Endothelial cell of umbilical vein (primary cell): Measurements from ENCODE around the gene RASAL2. TPM values are rescaled to one million over a fixed set of nuclear protein-coding genes. Genes with fewer than 3 reads are reported as not detected.

Experiments
- BruUV-seq: library from RNA; stranded (reverse); fragments of 400-500 nt; replicated peaks from 2 replicates; lab custom pipeline; 2021; lab: Mats Ljungman, UMichigan
- CTCF ChIA-PET: fragments of 300-600, 350-600 bp; sonication (Branson Sonifier 250); formaldehyde crosslinking; loops from one replicate; lab custom pipeline; 2021; ENCODE audit warnings: antibody characterized with exemption, inconsistent platforms; lab: Charles Lee
- POLR2A ChIA-PET: fragments of 300-600, 350-600 bp; sonication (Branson Sonifier 250); formaldehyde crosslinking; loops from one replicate; lab custom pipeline; 2021; ENCODE audit warnings: antibody characterized with exemption, inconsistent platforms; lab: Charles Lee
- DNase-seq: peaks from one replicate; pipeline ENCODE4 v3.0.0-alpha.2; 2011; ENCODE audit warnings: low read depth, low spot score
- FAIRE-seq: peaks from 2 replicates; lab custom pipeline; 2011; peaks lifted over from hg19 to GRCh38; lab: Jason Lieb, UNC
- H2AFZ ChIP-seq: 2 replicates; pipeline ENCODE4 v1.6.0; 2012; ENCODE audit warnings: low read depth, low read length, control low read depth, inconsistent platforms
- H3K27ac ChIP-seq: 2 replicates; pipeline ENCODE4 v1.5.1; 2011; ENCODE audit warnings: low read depth, mild to moderate bottlenecking, control low read depth, low read length, moderate library complexity; ENCODE audit not compliant: insufficient read depth
- H3K27me3 ChIP-seq, 2 experiments: 2 replicates each; pipeline versions ENCODE4 v1.6.0 to v1.6.1; 2011; ENCODE audit warnings: low read length in 2 of 2, mixed read lengths in 1 of 2; ENCODE audit not compliant: control insufficient read depth in 2 of 2, insufficient read depth in 2 of 2
- H3K36me3 ChIP-seq, 2 experiments: 2 replicates in 1 of 2; 3 replicates in 1 of 2; pipeline ENCODE4 v1.5.1; 2011; ENCODE audit warnings: low read length in 2 of 2, mild to moderate bottlenecking in 1 of 2, moderate library complexity in 1 of 2; ENCODE audit not compliant: control insufficient read depth in 2 of 2, insufficient read depth in 2 of 2; ENCODE audit errors: extremely low read depth in 1 of 2
- H3K4me1 ChIP-seq: 3 replicates; pipeline ENCODE4 v1.5.1; 2011; ENCODE audit warnings: mild to moderate bottlenecking, low read length; ENCODE audit not compliant: control insufficient read depth, insufficient read depth; ENCODE audit errors: extremely low read depth
- H3K4me2 ChIP-seq: 2 replicates; pipeline ENCODE4 v1.6.1; 2011; ENCODE audit warnings: low read length, control low read depth, mixed read lengths; ENCODE audit not compliant: insufficient read depth
- H3K4me3 ChIP-seq, 3 experiments: fragments of 200-600 bp in 1 of 3; sonication (generic), shearing (Covaris generic) in 1 of 3; replicated peaks in 1 of 3; 2 replicates each; pipeline ENCODE4 v1.5.1; 2011 to 2016; ENCODE audit warnings: control low read depth in 3 of 3, low read length in 3 of 3, mild to moderate bottlenecking in 2 of 3, inconsistent platforms in 1 of 3, low read depth in 1 of 3, moderate library complexity in 1 of 3; ENCODE audit not compliant: insufficient read depth in 1 of 3
- H3K79me2 ChIP-seq: 2 replicates; pipeline ENCODE4 v1.6.0; 2012; ENCODE audit warnings: low read length, inconsistent platforms; ENCODE audit not compliant: control insufficient read depth, insufficient read depth
- H3K9ac ChIP-seq: replicated peaks from 2 replicates; pipeline ENCODE3; 2011; ENCODE audit warnings: low read length, control low read depth; ENCODE audit not compliant: insufficient read depth; ENCODE audit errors: extremely low read depth
- H3K9me1 ChIP-seq: replicated peaks from 3 replicates; pipeline ENCODE4 v1.6.0; 2011; ENCODE audit warnings: mild to moderate bottlenecking, low read length; ENCODE audit not compliant: control insufficient read depth, insufficient read depth; ENCODE audit errors: extremely low read depth
- H3K9me3 ChIP-seq: replicated peaks from 2 replicates; pipeline ENCODE4 v1.5.1; 2012; ENCODE audit warnings: low read length, inconsistent platforms; ENCODE audit not compliant: control insufficient read depth, insufficient read depth
- H4K20me1 ChIP-seq: replicated peaks from 2 replicates; pipeline ENCODE3; 2011; ENCODE audit warnings: mild to moderate bottlenecking, low read length; ENCODE audit not compliant: control insufficient read depth, insufficient read depth; ENCODE audit errors: extremely low read depth
- EZH2 ChIP-seq: IDR thresholded peaks from 2 replicates; pipeline ENCODE4 v1.6.1; 2012; ENCODE audit warnings: borderline replicate concordance, low read depth, mild to moderate bottlenecking, moderate library complexity, low read length, inconsistent platforms; ENCODE audit not compliant: severe bottlenecking
- FOS ChIP-seq: IDR thresholded peaks from 2 replicates; pipeline ENCODE4 v1.6.1; 2011; ENCODE audit warnings: mild to moderate bottlenecking, low read length, moderate library complexity, borderline replicate concordance; ENCODE audit not compliant: insufficient read depth
- GATA2 ChIP-seq: IDR thresholded peaks from 2 replicates; pipeline ENCODE4 v1.7.0; 2011; ENCODE audit warnings: low read depth, mild to moderate bottlenecking, moderate library complexity, mixed read lengths, low read length; ENCODE audit not compliant: insufficient read length, insufficient read depth
- JUN ChIP-seq: IDR thresholded peaks from 2 replicates; pipeline ENCODE4 v1.6.1; 2011; ENCODE audit warnings: borderline replicate concordance, low read depth; ENCODE audit not compliant: insufficient read length, insufficient read depth
- MYC ChIP-seq: IDR thresholded peaks from one replicate; pipeline ENCODE4 v1.6.1; 2011; ENCODE audit warnings: mild to moderate bottlenecking, low read depth, low read length
- POLR2A ChIP-seq: IDR thresholded peaks from 2 replicates; pipeline ENCODE4 v1.6.1; 2012; ENCODE audit warnings: low read depth, mild to moderate bottlenecking, control low read depth, low read length
- POLR2AphosphoS5 ChIP-seq: IDR thresholded peaks from 2 replicates; pipeline ENCODE4 v1.6.1; 2012; ENCODE audit warnings: low read depth, mild to moderate bottlenecking, control low read depth, low read length, moderate library complexity; ENCODE audit not compliant: insufficient read depth
- dilution Hi-C: fragments of 300-500 bp; cut with MboI; formaldehyde crosslinking; loops from one replicate; pipeline ENCODE4 v1.15.0; 2019; ENCODE audit warnings: low sequenced_read_pairs; ENCODE audit not compliant: extremely low pct_ligation_motif_present
- intact Hi-C: fragments of 100-400 bp; cut with micrococcal nuclease; formaldehyde crosslinking; loops from one replicate; pipeline ENCODE4 v1.10.0; 2022
- polyA plus RNA-seq, 4 experiments: library from polyadenylated mRNA; depleted of rRNA in 3 of 4; stranded (reverse) in 3 of 4; unstranded in 1 of 4; fragments of >200 nt; gene quantifications; 2 replicates each; pipeline versions ENCODE4 v1.2.1 to v1.2.3, GENCODE V29; 2011 to 2012; ENCODE audit warnings: missing spikeins in 1 of 4
- total RNA-seq: library from RNA; stranded (reverse); gene quantifications from 2 replicates; pipeline ENCODE4 v1.2.3, GENCODE V29; 2021
- TF ChIP-seq, protein P1 (sequence below), 2 donors: IDR thresholded peaks; 1 replicate in 1 of 2; 2 replicates in 1 of 2; pipeline ENCODE4 v1.5.1; 2011; ENCODE audit warnings: low read length in 2 of 2, mild to moderate bottlenecking in 2 of 2, moderate library complexity in 2 of 2, control low read depth in 1 of 2, inconsistent platforms in 1 of 2, low read depth in 1 of 2; ENCODE audit not compliant: insufficient read depth in 1 of 2; ENCODE audit errors: extremely low read depth in 1 of 2
- TF ChIP-seq, protein P2 (sequence below): IDR thresholded peaks from 2 replicates; pipeline ENCODE4 v1.6.1; 2011; ENCODE audit not compliant: insufficient read depth, insufficient read length

The RASAL2 gene
- total and polyA plus RNA-seq, 2 donors (not counting 3 experiments of a cell fraction or from before 2014, with no cell fraction given) = 12.5 to 15.5 TPM

DNA sequence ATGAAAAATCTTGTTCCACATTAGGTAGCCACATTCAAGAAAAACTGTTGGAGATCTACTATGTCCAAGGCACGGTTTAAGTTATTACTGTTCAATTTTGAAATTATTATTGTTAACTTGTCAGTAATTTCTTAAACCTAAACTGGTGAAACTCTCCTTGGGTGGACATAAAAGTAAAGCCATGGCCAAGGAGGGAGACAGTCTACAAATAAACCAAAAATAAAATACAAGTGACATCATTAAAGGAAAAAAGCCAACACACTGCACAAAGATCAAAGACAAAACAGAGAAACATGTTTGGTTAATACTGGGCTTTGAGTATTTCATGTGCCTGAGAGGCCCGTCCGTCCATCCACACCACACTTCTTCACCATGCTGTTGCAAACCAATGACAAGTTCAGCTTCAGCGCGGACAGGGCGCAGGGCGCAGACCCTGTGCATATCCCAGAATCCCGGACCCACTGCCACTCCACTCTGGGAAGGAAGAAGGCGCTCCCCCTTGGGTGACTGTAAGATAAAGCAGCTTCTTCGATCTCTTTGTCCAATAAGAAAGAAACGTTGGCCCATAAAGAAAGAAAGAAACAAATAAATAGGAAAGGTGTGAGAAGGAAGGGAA, 918 bp upstream of the RASAL2 start:
- DNase-seq (no peak), FAIRE-seq (peak; percentile 18)
- peaks cover 22% of the 10 kb centered on the region for H3K4me1 ChIP-seq
- no peaks in the 10 kb centered on the region for H3K27me3 ChIP-seq
- H4K20me1 ChIP-seq = no peaks in the 10 kb centered on the region
- TF ChIP-seq, protein P1, sequence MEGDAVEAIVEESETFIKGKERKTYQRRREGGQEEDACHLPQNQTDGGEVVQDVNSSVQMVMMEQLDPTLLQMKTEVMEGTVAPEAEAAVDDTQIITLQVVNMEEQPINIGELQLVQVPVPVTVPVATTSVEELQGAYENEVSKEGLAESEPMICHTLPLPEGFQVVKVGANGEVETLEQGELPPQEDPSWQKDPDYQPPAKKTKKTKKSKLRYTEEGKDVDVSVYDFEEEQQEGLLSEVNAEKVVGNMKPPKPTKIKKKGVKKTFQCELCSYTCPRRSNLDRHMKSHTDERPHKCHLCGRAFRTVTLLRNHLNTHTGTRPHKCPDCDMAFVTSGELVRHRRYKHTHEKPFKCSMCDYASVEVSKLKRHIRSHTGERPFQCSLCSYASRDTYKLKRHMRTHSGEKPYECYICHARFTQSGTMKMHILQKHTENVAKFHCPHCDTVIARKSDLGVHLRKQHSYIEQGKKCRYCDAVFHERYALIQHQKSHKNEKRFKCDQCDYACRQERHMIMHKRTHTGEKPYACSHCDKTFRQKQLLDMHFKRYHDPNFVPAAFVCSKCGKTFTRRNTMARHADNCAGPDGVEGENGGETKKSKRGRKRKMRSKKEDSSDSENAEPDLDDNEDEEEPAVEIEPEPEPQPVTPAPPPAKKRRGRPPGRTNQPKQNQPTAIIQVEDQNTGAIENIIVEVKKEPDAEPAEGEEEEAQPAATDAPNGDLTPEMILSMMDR (IDR thresholded peaks at IDR 0.05; ENCODE audit: extremely low read depth in 1 of 2, insufficient read depth in 1 of 2, low read depth in 1 of 2, low read length in 2 of 2) = peak in 1 of 2 donors; percentile 10
- TF ChIP-seq FOS = no peak
- TSS peak; percentile 69 for BruUV-seq
- H3K4me2 ChIP-seq = peak overlapping the region; percentile 84
- intact Hi-C loops = loop anchor here (1.0 to 5.0 kb wide), 6 partner anchors 40 to 169 kb away; no protein-coding TSS in a partner anchor
- no peaks in the 10 kb centered on the region for H3K9me3 ChIP-seq
- dilution Hi-C loops = no loop called here
- H3K27ac ChIP-seq = peak overlapping the region; percentile 32
- ChIA-PET CTCF (interaction anchor here (1.0 to 4.2 kb wide), 10 partner anchors 9 to 189 kb away, joined by 3 to 58 read pairs (median 9); no protein-coding TSS in a partner anchor), POLR2A (no interaction called here)
- H2AFZ ChIP-seq = peak overlapping the region; percentile 77
- H3K79me2 ChIP-seq = peaks cover 33% of the 10 kb centered on the region
- H3K36me3 ChIP-seq = no peaks in the 10 kb centered on the region
- H3K4me3 ChIP-seq = peak overlapping the region; percentile 40 to 86 (median 48)
- H3K9ac ChIP-seq = peak overlapping the region; percentile 71
- no peaks in the 10 kb centered on the region for H3K9me1 ChIP-seq

DNA sequence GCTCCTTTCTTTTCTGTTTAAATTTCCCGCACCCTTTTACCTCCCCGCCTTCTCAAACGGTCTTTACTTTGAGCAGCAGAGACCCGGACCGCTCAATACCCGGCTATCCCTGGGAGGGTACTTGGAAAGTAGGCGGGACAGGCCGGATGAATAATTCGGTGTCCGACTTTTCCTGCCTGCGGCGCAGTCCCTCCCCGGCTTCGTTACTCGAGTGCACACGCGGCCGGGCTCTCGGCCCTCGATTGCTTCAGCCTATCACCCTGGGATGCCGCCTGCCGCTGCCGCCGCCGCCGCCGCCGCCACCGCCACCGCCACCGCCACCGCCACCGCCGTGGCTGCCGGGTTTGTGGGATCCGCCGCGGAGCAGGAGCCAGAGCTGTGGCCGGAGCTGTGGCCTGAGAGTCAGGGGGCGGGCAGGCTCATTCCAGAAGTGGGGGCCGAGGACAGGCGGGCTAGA, 382 bp upstream of the RASAL2 start:
- FAIRE-seq = peak; percentile 93
- peak overlapping the region; percentile 71 for H3K9ac ChIP-seq
- H3K4me1 ChIP-seq = peaks cover 25% of the 10 kb centered on the region
- peak overlapping the region; percentile 48 to 93 (median 88) for H3K4me3 ChIP-seq
- DNase-seq = peak; percentile 96
- peak overlapping the region; percentile 68 for H3K27ac ChIP-seq
- no peaks in the 10 kb centered on the region for H3K9me3 ChIP-seq
- CTCF ChIA-PET = interaction anchor here (1.0 to 4.2 kb wide), 14 partner anchors 8 to 189 kb away, joined by 3 to 58 read pairs (median 7); no protein-coding TSS in a partner anchor
- peak overlapping the region; percentile 77 for H2AFZ ChIP-seq
- H3K36me3 ChIP-seq = no peaks in the 10 kb centered on the region
- no peaks in the 10 kb centered on the region for H3K9me1 ChIP-seq
- dilution Hi-C loops = no loop called here
- H3K27me3 ChIP-seq = no peaks in the 10 kb centered on the region
- H3K79me2 ChIP-seq = peaks cover 37% of the 10 kb centered on the region
- no TSS peak for BruUV-seq
- peak overlapping the region; percentile 84 for H3K4me2 ChIP-seq
- TF ChIP-seq, protein P1 (IDR thresholded peaks at IDR 0.05; ENCODE audit: extremely low read depth in 1 of 2, insufficient read depth in 1 of 2, low read depth in 1 of 2, low read length in 2 of 2) = no peak
- TF ChIP-seq POLR2A (peak; percentile 73), GATA2 (no peak), EZH2 (no peak), FOS (no peak), MYC (no peak), POLR2AphosphoS5 (peak; percentile 31), JUN (no peak)
- TF ChIP-seq, protein P2, sequence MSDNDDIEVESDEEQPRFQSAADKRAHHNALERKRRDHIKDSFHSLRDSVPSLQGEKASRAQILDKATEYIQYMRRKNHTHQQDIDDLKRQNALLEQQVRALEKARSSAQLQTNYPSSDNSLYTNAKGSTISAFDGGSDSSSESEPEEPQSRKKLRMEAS = peak; percentile 91
- peaks cover 2% of the 10 kb centered on the region for H4K20me1 ChIP-seq
- intact Hi-C loops = loop anchor here (1.0 to 5.0 kb wide), 6 partner anchors 40 to 169 kb away; no protein-coding TSS in a partner anchor
- POLR2A ChIA-PET = interaction anchor here (1.4 to 1.5 kb wide), 2 partner anchors 62 to 161 kb away, joined by 5 to 6 read pairs; no protein-coding TSS in a partner anchor
